Measurements from ENCODE around the gene DNAJC5.
"Not testable (repeated sequence)": the region's sequence is repeated elsewhere in the genome, so short reads cannot be mapped to it uniquely, and the experiment has no call there.

DNAJC5 gene

DNA sequence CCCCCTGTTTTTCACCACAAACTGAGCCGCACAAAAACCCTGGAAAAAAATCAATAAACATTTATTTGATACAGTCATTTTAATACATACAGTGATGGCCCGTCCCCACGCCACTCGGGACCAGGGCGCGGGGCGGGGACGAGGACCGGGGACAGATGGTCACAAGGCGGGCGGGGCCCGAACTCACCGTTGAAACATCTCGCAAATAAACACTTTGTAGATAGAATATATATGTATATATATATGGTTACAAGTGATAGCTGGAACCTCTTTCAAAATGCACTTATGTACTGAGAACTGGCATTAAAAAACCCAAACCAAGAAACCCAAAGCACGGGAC is 61.7 kb downstream of the DNAJC5 start:
- no peak for DNase-seq (ENCODE audit: low spot score)

DNA sequence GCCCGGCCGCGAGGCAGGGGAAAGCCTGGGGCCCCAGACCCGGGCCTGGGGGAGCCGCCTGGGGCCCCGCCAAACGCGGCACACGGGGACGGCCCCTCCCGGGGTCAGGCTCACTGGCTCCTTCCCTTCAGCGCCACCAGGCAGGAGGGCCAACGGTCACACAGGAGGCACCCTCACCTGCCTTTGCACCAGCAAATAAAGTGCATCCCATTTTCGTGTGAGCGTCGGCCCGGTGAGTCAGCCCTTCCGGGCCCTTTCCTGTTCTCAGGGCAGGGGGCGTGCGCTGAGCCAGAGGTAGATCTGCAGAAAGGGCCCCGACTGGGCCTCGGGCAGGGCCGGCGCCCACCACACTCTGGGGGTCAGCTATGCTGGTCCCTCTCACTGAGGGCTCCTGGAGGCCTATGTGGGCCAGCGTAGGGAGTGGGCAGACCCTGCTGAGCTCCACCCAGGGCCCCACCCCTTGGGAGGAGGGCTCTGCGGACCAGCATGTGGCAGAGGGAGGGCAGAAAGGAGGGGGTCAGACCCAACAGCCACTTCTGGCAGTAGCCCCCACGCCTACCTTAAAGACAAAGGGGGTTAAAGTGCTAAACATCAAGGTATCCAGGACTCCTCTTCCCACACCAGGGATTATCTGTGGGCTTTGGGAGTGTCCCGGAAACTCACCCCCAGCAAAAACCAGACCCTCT is 62.2 kb downstream of the DNAJC5 start:
- DNase-seq (ENCODE audit: low spot score) = peak; percentile 89

DNA sequence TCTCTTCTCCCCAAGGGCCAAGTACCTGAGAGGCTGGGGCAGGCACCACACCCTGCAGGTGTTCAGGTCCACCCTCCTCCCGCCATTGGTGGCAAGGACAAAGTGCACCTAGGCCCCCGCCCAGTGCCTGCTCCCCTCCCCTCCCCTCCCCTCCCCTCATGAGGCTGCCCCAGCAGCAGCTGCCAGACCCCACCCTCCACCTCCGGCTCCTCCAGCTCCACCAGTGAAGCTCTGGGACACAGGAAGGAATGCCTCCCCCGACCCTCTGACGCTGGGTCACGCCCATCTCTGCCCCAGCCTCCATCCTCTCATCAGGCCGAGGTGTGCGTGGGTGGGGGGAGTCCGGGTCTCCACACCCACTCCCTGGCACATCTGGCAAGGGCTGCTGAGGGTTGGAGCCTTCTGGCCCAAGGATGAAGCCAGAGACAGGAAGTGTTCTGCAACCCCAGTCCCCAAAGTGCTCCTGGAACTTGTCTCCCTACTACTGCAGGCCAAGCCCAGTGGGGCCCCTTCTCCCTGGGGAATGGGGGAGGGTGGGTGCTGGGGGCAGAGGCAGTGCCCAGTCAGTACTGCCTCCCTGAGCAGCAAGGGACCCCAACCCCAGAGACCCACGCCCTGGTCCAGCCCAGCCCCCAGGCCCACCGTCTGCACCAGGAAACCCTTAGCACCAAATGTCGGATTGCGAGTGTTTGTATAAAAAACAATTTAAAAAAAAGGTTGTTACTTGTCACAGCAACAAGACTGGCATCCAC is 62.9 kb downstream of the DNAJC5 start:
- no peak for DNase-seq (ENCODE audit: low spot score)

DNA sequence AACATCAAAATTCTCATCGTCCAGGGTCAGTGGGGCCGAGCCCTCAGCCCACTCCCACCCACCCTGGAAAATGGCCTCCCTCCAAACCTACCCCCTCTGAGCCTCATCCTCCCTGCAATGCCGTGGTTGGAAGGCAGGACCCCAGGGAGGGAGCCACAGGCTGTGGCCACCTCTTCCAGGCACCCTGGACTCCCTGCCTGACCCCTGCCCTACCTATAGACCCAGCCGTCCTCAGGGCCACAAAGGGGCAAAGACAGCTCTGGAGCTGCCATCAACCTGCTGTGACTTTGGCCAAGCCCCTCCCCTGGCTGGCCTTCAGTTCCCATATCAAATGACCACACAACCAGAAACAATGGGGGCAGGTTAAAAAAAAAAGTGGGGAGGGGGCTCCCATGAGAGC is 63.5 kb downstream of the DNAJC5 start:
- DNase-seq (ENCODE audit: low spot score) = no peak

DNA sequence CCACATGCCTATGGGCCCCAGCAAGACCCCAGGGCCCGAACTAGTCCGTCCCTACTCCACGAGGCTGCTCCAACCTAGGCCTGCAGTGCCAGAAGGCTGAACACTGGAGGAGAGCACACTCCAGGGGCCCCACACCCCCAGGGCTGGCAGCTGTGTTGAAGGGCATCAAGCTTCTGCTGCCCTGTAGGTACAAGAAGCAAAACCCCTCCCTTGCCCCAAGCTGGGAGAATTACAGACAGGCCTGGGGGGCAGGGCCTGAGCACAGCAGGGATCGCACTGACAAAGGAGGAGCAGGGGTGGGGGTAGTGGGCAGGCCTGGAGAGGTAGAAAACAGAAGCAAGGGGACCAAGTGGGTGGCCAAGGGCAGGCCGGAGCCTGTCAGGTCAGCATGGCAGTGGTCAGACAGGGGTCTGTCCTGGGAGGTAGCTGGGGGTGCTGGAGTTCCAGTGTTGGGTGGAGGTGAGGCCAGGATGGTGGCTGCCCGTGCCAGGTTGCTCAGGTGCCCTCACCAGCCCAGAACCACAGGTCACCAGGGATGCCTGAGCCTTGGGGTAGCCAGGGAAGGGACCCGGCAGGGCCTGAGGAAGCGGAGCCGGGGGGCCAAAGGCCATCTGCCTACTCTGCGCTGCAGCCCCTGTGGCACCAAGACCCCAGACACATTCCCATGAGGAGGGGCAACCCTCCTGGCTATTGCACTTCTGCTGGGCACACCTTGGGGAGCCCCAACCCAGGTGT is 64.2 kb downstream of the DNAJC5 start:
- no peak for DNase-seq (ENCODE audit: low spot score)

DNA sequence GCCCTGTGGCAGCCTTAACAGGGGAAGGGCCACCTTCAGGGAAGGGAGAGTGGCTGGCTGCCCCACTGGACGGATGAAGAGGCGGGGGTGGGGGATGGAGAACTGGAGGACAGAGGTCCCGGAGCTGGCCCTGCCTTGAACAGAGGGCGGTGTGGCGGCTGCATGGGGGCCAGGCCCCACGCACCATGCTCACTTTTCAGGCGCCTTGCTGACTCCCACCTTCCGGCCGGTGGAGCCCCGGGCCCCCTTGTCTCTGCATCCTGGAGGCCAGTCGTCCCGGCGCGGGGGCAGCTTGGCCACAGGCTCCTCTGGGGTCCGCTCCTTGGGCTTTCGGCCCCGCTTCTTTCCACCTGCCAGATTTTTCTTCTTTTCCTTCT is 64.8 kb downstream of the DNAJC5 start:
- no peak for DNase-seq (ENCODE audit: low spot score)

DNA sequence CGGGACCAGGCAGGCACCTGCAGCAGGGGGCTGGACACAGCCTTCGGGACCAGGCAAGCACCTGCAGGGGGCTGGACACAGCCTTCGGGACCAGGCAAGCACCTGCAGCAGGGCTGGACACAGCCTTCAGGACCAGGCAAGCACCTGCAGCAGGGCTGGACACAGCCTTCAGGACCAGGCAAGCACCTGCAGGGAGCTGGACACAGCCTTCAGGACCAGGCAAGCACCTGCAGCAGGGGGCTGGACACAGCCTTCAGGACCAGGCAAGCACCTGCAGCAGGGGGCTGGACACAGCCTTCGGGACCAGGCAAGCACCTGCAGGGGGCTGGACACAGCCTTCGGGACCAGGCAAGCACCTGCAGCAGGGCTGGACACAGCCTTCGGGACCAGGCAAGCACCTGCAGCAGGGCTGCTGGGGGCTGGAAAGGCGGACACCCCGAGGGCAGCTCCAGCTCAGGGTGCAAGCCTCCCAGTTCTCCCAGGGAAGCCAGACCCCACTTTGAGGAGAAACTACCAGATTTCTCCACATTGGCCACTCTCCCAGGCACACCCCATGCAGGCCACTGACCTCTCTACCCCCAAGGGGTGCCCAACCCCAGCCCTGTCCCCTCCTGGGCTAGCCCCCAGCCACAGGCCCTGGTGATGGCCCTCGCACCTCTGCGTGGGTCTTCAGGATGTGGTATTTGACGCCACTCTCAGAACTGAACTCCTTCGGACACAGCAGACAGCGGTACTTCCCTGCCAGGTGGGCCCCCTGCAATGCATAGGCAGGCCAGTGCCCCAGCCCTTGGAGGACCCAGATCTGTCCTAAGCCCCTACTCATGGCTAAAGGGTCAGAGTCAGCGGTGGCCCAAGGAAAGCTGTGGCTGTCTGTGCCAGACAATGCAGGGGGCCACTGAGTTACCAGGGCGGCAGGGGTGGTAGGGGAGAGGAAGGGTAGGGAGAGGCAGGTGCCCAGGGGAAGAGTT is 66.0 kb downstream of the DNAJC5 start:
- DNase-seq (ENCODE audit: low spot score) = not testable (repeated sequence)

DNA sequence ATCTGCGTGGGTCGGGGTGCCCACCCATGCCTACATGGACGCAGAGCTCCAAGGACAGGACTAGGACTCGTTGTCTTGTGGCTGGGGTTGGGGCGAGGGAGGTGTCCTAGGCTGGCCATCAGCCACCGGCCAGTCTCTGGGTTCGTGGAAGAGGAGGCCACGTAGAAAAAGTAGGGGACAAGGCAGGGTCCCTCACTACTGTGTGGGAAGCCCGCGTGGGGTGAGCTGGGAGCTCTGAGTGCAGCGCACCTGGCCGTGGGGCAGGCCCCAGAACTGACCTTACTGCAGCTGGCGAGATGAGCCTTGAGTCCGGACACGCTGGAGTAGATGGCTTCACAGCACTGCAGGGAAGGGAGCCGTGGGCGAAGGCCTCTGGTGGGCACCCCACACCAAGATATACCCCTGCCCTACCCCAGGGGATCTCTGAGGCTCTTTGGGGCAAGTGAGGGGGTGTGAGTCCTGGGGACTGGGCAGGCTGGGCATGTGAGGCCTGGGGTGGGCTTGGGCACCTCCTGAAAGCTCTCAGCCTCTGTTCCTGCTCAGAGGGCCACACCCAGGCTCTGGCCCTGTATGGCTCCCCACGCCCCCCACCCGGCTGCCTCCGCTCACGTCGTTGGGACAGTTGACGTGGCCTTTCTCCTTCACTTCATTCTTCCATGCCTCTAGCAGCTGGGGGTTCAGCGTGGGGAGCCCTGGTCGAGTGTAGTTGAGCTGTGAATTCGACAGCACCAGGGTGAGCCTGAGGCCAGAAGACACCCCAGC is 66.9 kb downstream of the DNAJC5 start:
- DNase-seq (ENCODE audit: low spot score) = no peak

DNA sequence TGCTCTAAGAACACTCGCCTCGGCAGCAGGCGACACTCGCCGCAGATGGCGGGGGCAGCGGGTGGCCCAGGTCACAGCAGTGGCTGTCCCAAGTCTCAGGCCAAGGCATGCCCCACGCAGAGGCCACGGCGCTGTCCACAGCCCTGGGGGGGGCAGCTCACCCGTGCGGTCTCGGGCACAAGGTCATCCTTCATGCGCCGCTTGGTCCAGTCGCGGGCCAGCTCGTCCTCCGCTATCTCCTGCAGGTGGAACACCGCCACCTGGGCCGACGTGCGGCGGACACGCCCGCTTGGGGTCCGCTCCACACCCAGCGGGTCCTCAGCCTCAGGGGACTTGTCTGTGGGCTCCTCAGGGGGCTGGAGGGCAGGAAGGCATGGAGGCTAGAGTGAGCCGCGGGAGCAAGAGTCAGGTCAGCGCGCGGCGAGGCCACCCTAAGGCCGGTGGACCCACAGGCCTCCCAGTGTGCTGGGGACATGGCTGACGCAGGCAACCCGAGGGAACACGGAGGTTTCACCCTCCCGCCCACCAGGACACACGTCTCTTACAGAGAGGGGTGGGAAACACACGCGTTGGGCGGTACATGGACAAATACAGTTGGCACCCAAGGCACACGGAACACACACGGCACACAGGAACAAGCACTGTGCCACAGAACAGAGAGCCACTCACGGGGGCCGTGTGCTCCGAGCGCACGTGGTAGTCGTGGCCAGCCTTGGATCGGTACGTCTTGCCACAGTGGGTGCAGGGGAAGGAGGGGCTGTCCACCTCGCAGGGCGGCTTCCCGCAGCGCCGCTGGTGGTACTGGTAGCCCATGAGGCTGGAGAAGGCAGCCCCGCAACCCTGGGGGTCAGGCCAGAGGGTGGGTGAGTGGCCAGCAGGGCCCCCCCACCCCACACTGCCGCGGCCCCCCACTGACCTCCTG is 67.8 kb downstream of the DNAJC5 start:
- no peak for DNase-seq (ENCODE audit: low spot score)

DNA sequence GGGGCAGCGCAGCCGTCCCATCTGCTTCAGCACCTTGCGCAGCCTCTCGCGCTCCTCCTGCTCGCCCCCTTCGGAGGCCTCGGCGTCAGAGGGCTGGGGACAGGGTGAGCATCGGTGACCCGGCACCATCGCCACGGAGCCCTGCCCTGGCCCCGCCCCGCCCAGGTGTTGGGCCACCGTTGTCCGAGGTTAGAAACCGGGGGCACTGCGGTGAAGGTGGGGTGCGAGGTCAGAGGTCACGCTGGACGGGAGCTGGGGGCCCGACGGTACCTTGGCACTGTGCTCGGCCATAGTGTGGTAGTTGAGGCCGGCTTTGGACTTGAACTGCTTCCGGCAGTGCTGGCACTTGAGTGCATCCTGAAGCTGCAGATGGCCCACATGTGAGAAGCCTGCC is 68.4 kb downstream of the DNAJC5 start:
- no peak for DNase-seq (ENCODE audit: low spot score)

DNA sequence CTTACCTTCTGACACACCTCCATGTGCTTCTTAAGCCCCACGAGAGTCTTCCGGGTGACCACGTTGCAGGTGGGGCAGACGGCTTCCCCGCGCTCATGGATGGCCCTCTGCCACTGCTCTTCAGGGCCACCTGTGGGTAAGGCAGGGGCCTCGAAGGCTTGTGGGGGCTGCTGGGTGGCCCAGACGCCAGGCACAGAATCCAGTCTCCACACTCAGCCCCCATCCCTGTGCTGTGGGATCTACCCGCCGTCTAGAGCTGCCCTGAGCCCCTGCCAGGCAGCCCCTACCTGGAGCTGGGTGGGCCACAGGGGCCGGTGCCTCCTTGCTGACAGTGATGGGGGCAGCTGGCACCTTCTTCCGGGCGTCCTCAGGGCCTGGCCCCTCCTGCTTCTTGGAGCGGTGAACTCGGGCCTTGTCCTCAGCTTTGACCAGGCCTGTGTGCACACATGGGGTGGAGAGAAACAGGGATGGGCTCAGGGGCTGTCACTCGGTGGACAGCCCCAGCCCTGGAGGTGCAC is 68.9 kb downstream of the DNAJC5 start:
- DNase-seq (ENCODE audit: low spot score) = no peak

DNA sequence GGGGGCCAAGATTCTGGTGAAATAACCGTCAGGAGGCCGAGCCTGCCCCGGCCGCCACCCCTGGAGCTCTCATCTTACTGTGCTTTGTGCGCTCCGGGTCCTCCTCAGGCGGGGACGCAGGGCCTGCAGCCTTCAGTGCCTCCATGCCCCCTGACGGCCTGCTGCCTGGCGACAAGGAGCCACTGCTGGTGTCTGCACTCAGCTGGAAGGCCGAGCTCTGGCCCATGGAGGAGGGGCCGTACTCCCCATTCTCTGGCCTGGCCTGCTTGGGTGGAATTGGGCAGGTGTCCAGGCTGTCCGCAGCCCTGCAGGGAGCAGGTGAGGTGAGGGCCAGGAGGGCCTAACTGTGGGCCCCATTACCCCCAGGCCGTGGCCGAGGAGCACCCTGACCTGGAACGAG is 69.5 kb downstream of the DNAJC5 start:
- DNase-seq (ENCODE audit: low spot score) = no peak

DNA sequence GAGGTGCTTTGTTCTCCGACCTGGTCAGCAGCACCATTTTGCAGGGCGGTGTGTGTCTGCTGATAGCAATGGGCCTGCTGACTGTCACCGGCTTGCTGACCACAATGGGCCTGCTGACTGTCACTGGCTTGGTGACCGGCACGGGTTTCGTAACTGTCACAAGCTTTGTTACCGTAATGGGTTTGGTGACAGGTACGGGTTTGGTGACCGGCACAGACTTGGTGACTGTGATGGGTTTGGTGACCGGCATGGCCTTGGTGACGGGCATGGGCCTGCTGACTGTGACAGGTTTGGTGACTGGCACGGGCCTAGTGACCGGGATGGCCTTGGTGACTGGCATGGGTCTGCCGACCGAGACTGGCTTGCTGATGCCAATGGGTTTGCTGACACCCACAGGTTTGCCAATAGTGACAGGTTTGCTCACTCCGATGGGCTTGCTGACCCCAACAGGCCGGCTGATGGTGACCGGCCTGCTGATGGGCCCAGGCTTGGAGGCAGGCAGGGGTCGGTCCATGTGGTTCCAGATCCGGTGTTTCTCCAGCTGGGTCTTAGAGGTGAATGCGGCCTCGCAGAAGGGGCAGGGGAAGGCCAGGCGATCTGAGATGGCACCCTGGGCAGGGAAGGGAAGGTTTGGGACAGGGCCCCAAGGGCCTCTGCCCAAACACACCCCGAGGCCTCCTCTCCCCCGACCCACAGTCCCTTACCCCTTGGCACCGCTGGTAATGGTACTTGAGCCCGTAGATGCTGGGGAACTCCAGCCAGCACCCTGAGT is 71.4 kb downstream of the DNAJC5 start:
- no peak for DNase-seq (ENCODE audit: low spot score)

DNA sequence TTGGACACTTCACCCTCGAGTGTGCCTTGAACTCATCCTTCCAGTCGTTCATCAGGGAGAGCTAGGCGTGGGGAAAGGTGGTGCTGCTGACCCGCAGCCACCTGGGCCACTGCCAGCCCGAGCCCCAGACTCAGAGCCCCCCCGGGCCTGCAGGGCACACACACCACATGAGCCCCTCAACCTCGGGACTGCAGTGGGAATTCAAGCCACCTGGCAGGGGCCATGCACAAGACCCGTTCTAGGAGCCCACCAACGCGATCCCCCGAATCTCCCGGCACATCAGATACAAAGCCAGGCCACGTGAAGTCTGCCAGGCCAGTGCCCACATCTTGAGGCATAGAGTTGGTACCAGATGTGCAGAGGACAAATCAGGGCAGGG is 72.0 kb downstream of the DNAJC5 start:
- no peak for DNase-seq (ENCODE audit: low spot score)

DNA sequence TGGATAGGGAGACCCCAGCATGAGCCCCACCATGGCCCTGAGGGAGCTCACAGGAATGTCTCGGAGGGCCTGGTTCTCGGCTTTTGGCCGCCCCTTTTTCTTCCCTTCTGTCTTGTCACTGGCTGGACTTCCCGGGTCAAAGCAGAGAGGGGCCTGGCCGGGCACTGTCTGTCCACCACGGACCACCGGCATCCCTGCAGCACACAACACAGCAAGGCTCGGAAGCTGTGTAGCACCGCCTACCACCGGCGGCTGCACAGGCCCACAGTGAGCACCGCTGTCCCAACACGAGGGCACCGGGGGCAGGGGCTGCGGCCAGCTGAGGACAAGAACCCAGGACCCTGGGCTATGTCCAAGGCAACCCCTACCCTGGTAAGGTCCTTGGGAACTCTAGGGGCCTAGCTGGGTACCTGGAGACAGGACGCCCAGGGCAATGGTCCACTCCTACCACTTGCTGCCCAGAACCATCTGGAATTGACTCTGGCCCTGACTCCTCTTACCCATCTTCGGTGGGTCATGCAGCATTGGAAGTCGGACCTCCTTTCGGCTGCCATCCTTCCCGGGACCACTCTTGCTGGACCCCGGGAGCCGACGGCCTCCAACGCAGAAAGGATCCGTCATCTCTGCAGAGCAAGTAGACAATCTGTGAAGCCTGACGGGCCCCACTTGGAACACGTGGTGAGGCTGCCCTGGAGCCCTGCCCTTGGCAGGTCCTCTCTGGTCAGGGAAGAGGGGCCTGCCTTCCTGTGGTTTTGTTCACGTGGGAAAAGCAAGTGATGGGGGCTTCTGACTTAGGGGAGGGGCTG is 72.6 kb downstream of the DNAJC5 start:
- no peak for DNase-seq (ENCODE audit: low spot score)

DNA sequence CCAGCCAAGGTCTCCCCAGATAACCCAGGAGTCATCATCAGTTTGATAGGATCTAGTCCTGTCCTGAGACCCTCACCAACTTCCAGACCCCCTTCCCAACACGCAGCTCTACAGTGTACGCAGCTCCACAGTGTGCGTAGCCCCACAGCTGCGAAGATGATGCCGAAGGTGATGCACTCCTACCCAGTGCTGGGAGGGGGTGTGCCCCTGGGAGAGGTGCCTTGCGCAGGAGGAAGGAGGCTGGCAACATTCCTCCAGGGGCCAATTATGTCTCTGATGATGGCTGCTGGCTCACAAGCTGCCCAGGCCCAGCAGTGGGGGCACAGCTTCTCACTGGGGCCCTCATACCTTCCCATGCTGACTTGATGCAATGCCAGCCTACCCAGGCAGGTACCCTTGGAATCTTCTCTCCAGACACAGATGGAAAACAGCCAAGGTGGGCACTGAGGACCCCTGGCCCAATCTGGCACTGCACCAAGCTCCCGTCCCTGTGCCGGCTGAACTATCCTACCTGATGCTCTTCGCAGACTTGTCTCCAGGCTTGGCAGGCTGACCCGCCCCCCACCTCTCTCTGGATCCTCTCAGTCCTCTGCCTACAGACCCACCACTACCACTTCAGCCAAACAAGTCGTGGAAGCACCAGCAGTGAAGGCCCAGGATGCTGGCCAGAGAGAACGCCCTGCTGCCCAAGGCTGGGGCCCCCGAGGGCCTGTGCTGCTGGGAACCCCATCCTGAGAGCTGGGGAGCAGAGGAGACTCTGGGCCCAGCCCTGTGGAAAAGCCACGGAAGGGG is 73.4 kb downstream of the DNAJC5 start:
- DNase-seq (ENCODE audit: low spot score) = no peak

DNA sequence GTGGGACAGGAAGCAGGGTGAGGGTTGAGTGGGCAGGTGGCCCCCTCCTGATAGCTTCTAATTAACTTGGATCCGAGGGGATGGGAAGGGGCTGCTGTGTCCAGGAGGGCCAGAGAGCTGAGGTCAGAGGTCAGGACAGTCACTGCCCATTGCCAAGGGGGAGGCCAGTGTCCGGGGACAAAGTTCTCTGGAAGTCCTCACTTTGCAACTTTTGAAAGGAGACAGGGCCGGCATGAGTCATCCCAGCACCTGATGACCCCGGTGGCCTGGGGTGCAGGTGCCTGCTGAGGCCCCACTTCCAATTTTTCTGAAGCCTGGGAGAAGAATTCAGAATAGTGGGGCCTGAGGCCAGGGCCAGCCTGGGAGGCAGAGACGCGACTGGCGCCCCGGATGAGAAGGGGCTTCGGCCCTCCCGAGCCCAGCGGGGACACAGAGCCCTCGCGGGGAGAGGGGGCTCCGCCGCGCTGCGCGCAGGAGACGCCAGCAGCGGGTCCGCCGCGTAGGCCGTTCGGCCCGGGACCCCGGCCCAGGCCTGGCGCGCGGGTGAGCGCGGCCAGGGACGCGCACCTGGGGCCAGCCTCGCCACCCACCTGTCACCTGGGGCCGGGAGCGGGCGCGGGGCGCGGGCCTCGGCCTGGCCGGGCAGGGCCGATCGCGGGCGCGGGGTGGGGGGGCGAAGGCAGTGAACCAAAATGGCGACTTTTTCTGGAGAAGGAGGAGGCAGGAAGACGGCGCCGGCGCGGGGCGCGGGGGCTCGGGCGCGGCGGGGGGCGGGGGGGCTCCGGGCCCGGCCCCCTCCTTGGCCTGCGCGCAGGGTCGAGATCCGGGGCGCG is 74.2 kb downstream of the DNAJC5 start:
- no peak for DNase-seq (ENCODE audit: low spot score)

Data from HuH-7 (cell line).